Gastroesophageal sphincter (tissue), 4 donors: ENCODE data around the gene TEX38. TPM values are rescaled to one million over a fixed set of nuclear protein-coding genes. Genes with fewer than 3 reads are reported as not detected.

Source experiments
- ATAC-seq: fragments of 150-250 bp; one replicate; pipeline ENCODE4 v1.9.1; 2016; ENCODE audit warnings: mild to moderate bottlenecking, moderate library complexity
- H3K27ac ChIP-seq, 4 donors: fragments of 200-600 bp; sonication (generic) in 3 of 4; 1 replicate in 3 of 4; 2 replicates in 1 of 4; pipeline ENCODE4 v1.5.1; 2016 to 2019
- H3K27me3 ChIP-seq: fragments of 200-600 bp; sonication (generic); one replicate; pipeline ENCODE4 v1.5.1; 2019
- H3K36me3 ChIP-seq, 2 donors: fragments of 200-600 bp; sonication (generic); one replicate each; pipeline ENCODE4 v1.5.1; 2019; ENCODE audit warnings: control low read depth in 1 of 2
- H3K4me1 ChIP-seq, 3 donors: fragments of 200-600 bp; sonication (generic); 1 replicate in 2 of 3; 2 replicates in 1 of 3; pipeline ENCODE4 v1.5.1; 2016 to 2019; ENCODE audit warnings: control low read depth in 2 of 3
- H3K4me3 ChIP-seq, 2 donors: fragments of 200-600 bp; sonication (generic); one replicate each; pipeline ENCODE4 v1.5.1; 2019; ENCODE audit warnings: mild to moderate bottlenecking in 1 of 2, moderate library complexity in 1 of 2
- H3K9me3 ChIP-seq, 3 donors: fragments of 200-600 bp; sonication (generic); one replicate each; pipeline ENCODE4 v1.5.1; 2017 to 2019; ENCODE audit warnings: control low read depth in 2 of 3
- CTCF ChIP-seq, 4 experiments: fragments of 200-600 bp in 2 of 4; fragments of 450-650 bp in 2 of 4; sonication (generic) in 1 of 4; IDR thresholded peaks; one replicate each; pipeline ENCODE4 v1.5.1; 2017 to 2019; ENCODE audit warnings: antibody characterized with exemption in 4 of 4, mild to moderate bottlenecking in 2 of 4, moderate library complexity in 2 of 4
- EP300 ChIP-seq: sonication (generic); formaldehyde crosslinking; IDR thresholded peaks from one replicate; pipeline ENCODE4 v1.6.1; 2017; ENCODE audit warnings: antibody characterized with exemption, mild to moderate bottlenecking
- POLR2A ChIP-seq, 2 donors: fragments of 450-650 bp; IDR thresholded peaks; one replicate each; pipeline ENCODE4 v1.6.1; 2017; ENCODE audit warnings: antibody characterized with exemption in 2 of 2, mild to moderate bottlenecking in 2 of 2, moderate library complexity in 1 of 2
- POLR2AphosphoS5 ChIP-seq: sonication (generic); formaldehyde crosslinking; IDR thresholded peaks from one replicate; pipeline ENCODE4 v1.6.1; 2017; ENCODE audit warnings: antibody characterized with exemption
- WGBS, 2 donors: methylation state at CpG; one replicate each; pipeline ENCODE4 v1.1.5; 2018; ENCODE audit warnings: low coverage in 1 of 2; 5-methylcytosine and 5-hydroxymethylcytosine counted together
- total RNA-seq, 4 donors: library from RNA; depleted of rRNA; stranded (reverse); fragments of >200 nt; gene quantifications; one replicate each; pipeline ENCODE4 v1.1.0, GENCODE V29; 2016

TEX38 gene
- total RNA-seq, 4 donors from 2014 or later: 1.7 TPM; not detected in 3

DNA sequence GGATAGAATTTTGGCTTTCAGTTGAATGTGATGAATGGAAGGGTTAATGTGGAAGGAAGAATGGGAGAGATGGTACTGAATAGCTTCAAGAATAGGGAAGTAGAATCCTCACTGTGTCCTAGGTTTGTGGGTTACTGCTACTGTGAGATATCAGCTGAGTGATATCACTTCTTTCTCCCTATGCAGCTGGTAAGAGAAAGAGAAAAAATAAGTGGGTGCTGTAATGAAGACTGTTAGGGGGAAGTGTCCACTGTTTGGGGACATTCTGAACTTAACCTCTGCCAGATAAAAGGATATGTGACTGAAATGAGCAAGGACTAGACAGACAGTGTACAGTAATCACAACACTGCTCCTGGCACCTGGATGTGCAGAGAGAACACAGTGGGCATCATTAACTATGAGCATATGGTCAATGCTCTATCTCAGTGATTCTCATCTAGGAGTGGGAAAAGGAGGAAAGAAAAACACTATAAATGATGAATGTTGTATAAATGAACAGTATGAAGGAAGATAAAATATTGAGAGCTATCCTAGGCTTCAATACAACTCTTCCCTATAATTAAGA, 29.5 kb upstream of the TEX38 start:
- H3K36me3 ChIP-seq: peaks cover 0 to 21% of the 10 kb centered on the region in 2 donors
- H3K27me3 ChIP-seq: no peaks in the 10 kb centered on the region
- H3K4me3 ChIP-seq: no peak overlapping the region
- no peak for ATAC-seq
- H3K27ac ChIP-seq: peak overlapping the region in 3 of 4 donors; percentile 52 to 63 (median 60)
- H3K4me1 ChIP-seq: peaks cover 5 to 70% (median 12%) of the 10 kb centered on the region in 3 donors
- TF ChIP-seq POLR2A (IDR thresholded peaks at IDR 0.05) (no peak), POLR2AphosphoS5 (no peak), EP300 (no peak), CTCF (IDR thresholded peaks at IDR 0.05) (no peak)
- no peaks in the 10 kb centered on the region for H3K9me3 ChIP-seq

DNA sequence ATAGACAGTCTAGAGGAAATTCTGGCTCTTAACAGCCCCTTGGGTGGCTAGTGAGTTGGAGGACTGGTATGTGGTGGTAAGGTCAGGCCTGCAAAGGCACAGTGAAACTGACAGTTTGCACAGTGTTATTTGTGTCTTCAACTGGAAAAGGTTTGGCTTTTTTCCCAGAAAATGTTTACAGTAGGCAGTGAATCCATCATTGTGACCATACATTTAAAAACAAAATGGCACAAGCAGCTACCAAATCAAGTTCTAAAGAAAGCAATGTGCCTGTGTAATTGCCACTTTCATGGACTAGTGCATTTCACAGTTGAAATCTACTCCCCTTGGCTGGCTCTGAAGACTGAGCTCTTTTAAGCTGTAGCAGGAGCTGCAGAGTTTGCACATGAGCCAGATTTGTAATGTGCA, 28.3 kb upstream of the TEX38 start:
- peak; percentile 81 for TF ChIP-seq POLR2AphosphoS5
- no peak for TF ChIP-seq POLR2A (IDR thresholded peaks at IDR 0.05)
- no peak for TF ChIP-seq EP300
- no peak for TF ChIP-seq CTCF (IDR thresholded peaks at IDR 0.05)
- peaks cover 5 to 58% (median 7%) of the 10 kb centered on the region in 3 donors for H3K4me1 ChIP-seq
- H3K4me3 ChIP-seq: no peak overlapping the region
- no peaks in the 10 kb centered on the region for H3K9me3 ChIP-seq
- ATAC-seq: no peak
- peak overlapping the region; percentile 52 to 69 (median 62) for H3K27ac ChIP-seq
- H3K27me3 ChIP-seq: no peaks in the 10 kb centered on the region
- H3K36me3 ChIP-seq: peaks cover 0 to 33% of the 10 kb centered on the region in 2 donors

GRCh38 chr1:46645815-46646214, 25.8 kb upstream of the TEX38 start:
- Histone ChIP-seq H3K27ac (no peak overlapping the region), H3K27me3 (no peaks in the 10 kb centered on the region), H3K4me1 (peaks cover 5 to 44% (median 7%) of the 10 kb centered on the region in 3 donors), H3K9me3 (peaks cover 0 to 12% (median 0%) of the 10 kb centered on the region in 3 donors), H3K4me3 (no peak overlapping the region), H3K36me3 (peaks cover 0 to 57% of the 10 kb centered on the region in 2 donors)
- TF ChIP-seq POLR2AphosphoS5: no peak
- no peak for TF ChIP-seq CTCF (IDR thresholded peaks at IDR 0.05)
- TF ChIP-seq EP300: no peak
- TF ChIP-seq POLR2A (IDR thresholded peaks at IDR 0.05): no peak
- ATAC-seq: no peak
- WGBS, 2 donors: 96% methylated on average over 4 of the region's 4 CpGs

GRCh38 chr1:46646331-46646730, 25.3 kb upstream of the TEX38 start:
- H3K27ac ChIP-seq: no peak overlapping the region
- no peak overlapping the region for H3K4me3 ChIP-seq
- H3K27me3 ChIP-seq: no peaks in the 10 kb centered on the region
- peaks cover 0 to 59% of the 10 kb centered on the region in 2 donors for H3K36me3 ChIP-seq
- WGBS, 2 donors: 35 to 50% methylated on average over 1 of the region's 1 CpG
- H3K4me1 ChIP-seq: peaks cover 5 to 44% (median 7%) of the 10 kb centered on the region in 3 donors
- TF ChIP-seq CTCF (IDR thresholded peaks at IDR 0.05) (no peak), EP300 (no peak), POLR2AphosphoS5 (no peak), POLR2A (IDR thresholded peaks at IDR 0.05) (no peak)
- H3K9me3 ChIP-seq: peaks cover 0 to 12% (median 0%) of the 10 kb centered on the region in 3 donors
- no peak for ATAC-seq

GRCh38 chr1:46646844-46647243, 24.8 kb upstream of the TEX38 start:
- Histone ChIP-seq H3K4me3 (no peak overlapping the region), H3K27me3 (no peaks in the 10 kb centered on the region), H3K9me3 (peaks cover 0 to 12% (median 0%) of the 10 kb centered on the region in 3 donors), H3K4me1 (peaks cover 5 to 42% (median 7%) of the 10 kb centered on the region in 3 donors), H3K36me3 (peaks cover 0 to 60% of the 10 kb centered on the region in 2 donors), H3K27ac (no peak overlapping the region)
- 36 to 56% methylated on average over 2 of the region's 2 CpGs for WGBS, 2 donors
- TF ChIP-seq EP300: no peak
- no peak for TF ChIP-seq CTCF (IDR thresholded peaks at IDR 0.05)
- no peak for ATAC-seq
